ENCODE measurements around the gene IL1R2. TPM values are rescaled to one million over a fixed set of nuclear protein-coding genes. Genes with fewer than 3 reads are reported as not detected.

The IL1R2 gene
- not detected in 2 replicates for total RNA-seq

GRCh38 chr2:101991721-101992145, at the start of gene IL1R2:
TSS of gene IL1R2 (plus strand) at chr2:101991960. CDS start at chr2:102008576, 16,616 bp downstream.

Other genes starting within 250 kb of the IL1R2 start
- gene IL1R1, start 150.8 kb downstream of the IL1R2 start, total RNA-seq = 8.6 and 8.9 TPM in 2 replicates
- gene IL1RL2, start 195.1 kb downstream of the IL1R2 start, total RNA-seq = not detected in 2 replicates